Neural crest cell (in vitro differentiated cells): ENCODE results near the gene SLC25A26. TPM values are rescaled to one million over a fixed set of nuclear protein-coding genes. Genes with fewer than 3 reads are reported as not detected.
A peak's percentile ranks its signal among the peaks of the same experiment; 100 is the strongest.

Experiments
- DNase-seq: peaks from one replicate; pipeline ENCODE4 v3.0.0; 2021; ENCODE audit warnings: low read depth, mixed read lengths, low spot score
- H3K27ac Mint-ChIP-seq: one replicate; pipeline ENCODE4 v1.8.0; 2021; ENCODE audit warnings: mild to moderate bottlenecking, mixed read lengths; ENCODE audit not compliant: unreplicated experiment
- H3K27me3 Mint-ChIP-seq: 2 replicates; pipeline ENCODE4 v1.8.0; 2021; ENCODE audit warnings: low read depth, mild to moderate bottlenecking, mixed read lengths
- H3K36me3 Mint-ChIP-seq: 2 replicates; pipeline ENCODE4 v1.8.0; 2021; ENCODE audit warnings: low read depth, mild to moderate bottlenecking, mixed read lengths
- H3K4me1 Mint-ChIP-seq: 2 replicates; pipeline ENCODE4 v1.8.0; 2021; ENCODE audit warnings: mixed read lengths
- H3K4me3 Mint-ChIP-seq: one replicate; pipeline ENCODE4 v1.8.0; 2021; ENCODE audit warnings: mild to moderate bottlenecking, mixed read lengths
- H3K9me3 Mint-ChIP-seq: 2 replicates; pipeline ENCODE4 v1.8.0; 2021; ENCODE audit warnings: mixed read lengths
- CTCF ChIP-seq: fragments of 200-600 bp; sonication (generic); conservative IDR thresholded peaks from 2 replicates; pipeline ENCODE4 v1.5.0; 2021; ENCODE audit warnings: antibody characterized with exemption, mild to moderate bottlenecking
- total RNA-seq: library from RNA; stranded (reverse); gene quantifications from 2 replicates; pipeline ENCODE4 v1.2.1, GENCODE V29; 2021

SLC25A26 gene
- total RNA-seq, 1 donor from 2014 or later: 10.1 TPM

DNA sequence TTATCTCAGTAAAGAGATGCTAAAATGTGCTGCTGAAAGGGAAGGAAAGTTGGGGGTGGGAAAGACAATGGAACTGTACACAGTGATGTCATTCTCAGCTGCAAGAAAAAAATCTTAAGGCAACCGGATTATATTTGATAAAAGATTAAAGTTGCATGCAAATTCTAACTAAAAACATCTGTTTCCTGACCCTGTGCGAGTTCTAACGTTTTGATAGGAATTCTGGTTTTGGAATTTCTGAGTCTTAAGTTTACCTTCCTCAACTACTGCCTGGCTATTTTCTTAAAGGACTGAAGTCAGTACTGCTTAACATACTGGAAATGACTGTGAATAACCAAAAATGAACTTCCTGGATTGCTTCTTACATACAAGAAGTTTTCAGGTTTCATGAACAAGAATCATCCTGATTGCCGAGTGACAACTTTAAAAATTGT is 115.5 kb downstream of the SLC25A26 start:
- Mint-ChIP-seq H3K27me3 (no peaks in the 10 kb centered on the region), H3K4me3 (no peak overlapping the region), H3K36me3 (no peaks in the 10 kb centered on the region), H3K27ac (no peak overlapping the region), H3K4me1 (peaks cover 20% of the 10 kb centered on the region), H3K9me3 (no peaks in the 10 kb centered on the region)
- no peak for TF ChIP-seq CTCF
- no peak for DNase-seq

DNA sequence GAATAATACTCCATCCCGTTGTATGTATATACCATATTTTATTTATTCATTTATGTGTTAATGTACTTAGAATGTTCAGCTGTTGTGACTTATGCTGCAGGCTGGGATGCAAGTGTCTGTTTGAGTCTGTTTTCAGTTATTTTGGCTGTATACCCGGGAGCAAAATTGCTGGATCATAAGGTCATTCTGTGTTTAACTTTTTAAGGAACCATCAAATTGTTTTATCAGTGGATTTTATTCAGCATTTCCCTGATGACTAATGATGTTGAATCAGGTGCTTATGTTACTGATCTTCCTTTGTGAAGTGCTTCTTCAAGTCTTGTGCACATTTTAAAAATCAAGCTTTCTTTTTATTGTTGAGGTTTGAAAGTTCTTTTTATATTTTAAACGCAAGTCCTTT is 118.1 kb downstream of the SLC25A26 start:
- H3K27ac Mint-ChIP-seq: no peak overlapping the region
- no peaks in the 10 kb centered on the region for H3K27me3 Mint-ChIP-seq
- H3K9me3 Mint-ChIP-seq: no peaks in the 10 kb centered on the region
- TF ChIP-seq CTCF: no peak
- no peaks in the 10 kb centered on the region for H3K36me3 Mint-ChIP-seq
- H3K4me3 Mint-ChIP-seq: no peak overlapping the region
- no peak for DNase-seq
- peaks cover 20% of the 10 kb centered on the region for H3K4me1 Mint-ChIP-seq

GRCh38 chr3:66342717-66343356 is 122.0 kb downstream of the SLC25A26 start:
- Mint-ChIP-seq H3K27me3 (no peaks in the 10 kb centered on the region), H3K9me3 (peaks cover 7% of the 10 kb centered on the region), H3K27ac (no peak overlapping the region)

DNA sequence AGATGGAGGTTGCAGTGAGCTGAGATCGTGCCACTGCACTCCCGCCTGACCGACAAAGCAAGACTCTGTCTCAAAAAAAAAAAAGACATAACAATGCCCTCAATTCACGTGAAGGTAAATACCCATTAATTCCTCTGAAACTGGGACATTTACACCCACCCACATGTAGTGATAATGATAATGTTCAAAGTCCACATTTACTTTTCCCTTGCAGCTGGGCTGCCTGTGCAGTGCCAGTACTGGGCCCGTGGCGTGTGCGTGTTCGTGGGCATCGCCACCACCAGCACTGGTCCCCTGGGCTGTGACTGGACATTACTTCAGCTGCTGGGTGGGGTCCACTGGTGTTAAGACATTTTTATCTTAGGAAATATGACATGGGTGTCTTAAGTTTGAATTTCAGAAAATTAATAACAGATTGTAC is 123.6 kb downstream of the SLC25A26 start:
- H3K27ac Mint-ChIP-seq: no peak overlapping the region
- H3K27me3 Mint-ChIP-seq: no peaks in the 10 kb centered on the region
- no peak overlapping the region for H3K4me3 Mint-ChIP-seq
- H3K4me1 Mint-ChIP-seq: peaks cover 29% of the 10 kb centered on the region
- H3K9me3 Mint-ChIP-seq: peaks cover 11% of the 10 kb centered on the region
- no peak for TF ChIP-seq CTCF
- DNase-seq: no peak
- peaks cover 14% of the 10 kb centered on the region for H3K36me3 Mint-ChIP-seq

More at GRCh38 chr3:66342717-66343356, 122.0 kb downstream of the SLC25A26 start:
- H3K36me3 Mint-ChIP-seq: peaks cover 10% of the 10 kb centered on the region
- TF ChIP-seq CTCF: no peak
- H3K4me1 Mint-ChIP-seq: peaks cover 18% of the 10 kb centered on the region
- no peak for DNase-seq
- no peak overlapping the region for H3K4me3 Mint-ChIP-seq

GRCh38 chr3:66344848-66345578 is 124.2 kb downstream of the SLC25A26 start:
- no peak for TF ChIP-seq CTCF
- peak overlapping the region; percentile 30 for H3K27ac Mint-ChIP-seq
- H3K4me1 Mint-ChIP-seq: peaks cover 28% of the 10 kb centered on the region
- no peak for DNase-seq
- H3K9me3 Mint-ChIP-seq: peaks cover 11% of the 10 kb centered on the region
- no peak overlapping the region for H3K4me3 Mint-ChIP-seq
- peaks cover 14% of the 10 kb centered on the region for H3K36me3 Mint-ChIP-seq
- no peaks in the 10 kb centered on the region for H3K27me3 Mint-ChIP-seq
